Astrocyte (in vitro differentiated cells and primary cell): ENCODE results near the gene SSBP3. TPM values are rescaled to one million over a fixed set of nuclear protein-coding genes. Genes with fewer than 3 reads are reported as not detected.

Experiments used
- DNase-seq: peaks from one replicate; pipeline ENCODE4 v3.0.0-alpha.2; 2010; ENCODE audit warnings: low read depth
- FAIRE-seq: peaks from 2 replicates; lab custom pipeline; 2011; peaks lifted over from hg19 to GRCh38; lab: Jason Lieb, UNC
- H2AFZ ChIP-seq: 2 replicates; pipeline ENCODE4 v1.6.0; 2012; ENCODE audit warnings: low read depth, low read length, inconsistent platforms
- H3K27ac ChIP-seq: 2 replicates; pipeline ENCODE4 v1.5.1; 2011; ENCODE audit warnings: low read depth, low read length, inconsistent platforms
- H3K27me3 ChIP-seq: 2 replicates; pipeline ENCODE4 v1.6.0; 2011; ENCODE audit warnings: low read length, inconsistent platforms; ENCODE audit not compliant: insufficient read depth
- H3K36me3 ChIP-seq: 2 replicates; pipeline ENCODE4 v1.5.1; 2011; ENCODE audit warnings: low read length, inconsistent platforms; ENCODE audit not compliant: insufficient read depth
- H3K4me1 ChIP-seq: 2 replicates; pipeline ENCODE4 v1.5.1; 2011; ENCODE audit warnings: low read length, inconsistent platforms; ENCODE audit not compliant: insufficient read depth
- H3K4me2 ChIP-seq: 2 replicates; pipeline ENCODE4 v1.6.0; 2012; ENCODE audit warnings: low read length, inconsistent platforms
- H3K4me3 ChIP-seq: 2 replicates; pipeline ENCODE4 v1.5.1; 2011; ENCODE audit warnings: low read depth, mild to moderate bottlenecking, low read length, inconsistent platforms; ENCODE audit not compliant: insufficient read depth
- H3K79me2 ChIP-seq: 2 replicates; pipeline ENCODE4 v1.6.0; 2012; ENCODE audit warnings: mild to moderate bottlenecking, low read length, inconsistent platforms; ENCODE audit not compliant: insufficient read depth
- H3K9ac ChIP-seq: 2 replicates; pipeline ENCODE4 v1.6.0; 2012; ENCODE audit warnings: mild to moderate bottlenecking, low read length, inconsistent platforms
- H3K9me3 ChIP-seq: 2 replicates; pipeline ENCODE4 v1.5.1; 2012; ENCODE audit warnings: low read depth, mild to moderate bottlenecking, low read length, inconsistent platforms; ENCODE audit not compliant: insufficient read depth
- H4K20me1 ChIP-seq: 2 replicates; pipeline ENCODE4 v1.6.0; 2012; ENCODE audit warnings: low read length, inconsistent platforms; ENCODE audit not compliant: insufficient read depth
- H3K27ac Mint-ChIP-seq: one replicate; pipeline ENCODE4 v1.8.0; 2021; ENCODE audit warnings: mild to moderate bottlenecking, mixed read lengths; ENCODE audit not compliant: unreplicated experiment
- H3K27me3 Mint-ChIP-seq: one replicate; pipeline ENCODE4 v1.8.0; 2021; ENCODE audit warnings: low read depth, mixed read lengths; ENCODE audit not compliant: unreplicated experiment
- H3K36me3 Mint-ChIP-seq: one replicate; pipeline ENCODE4 v1.8.0; 2021; ENCODE audit warnings: low read depth, mixed read lengths; ENCODE audit not compliant: unreplicated experiment
- H3K4me1 Mint-ChIP-seq: one replicate; pipeline ENCODE4 v1.8.0; 2021; ENCODE audit warnings: low read depth, mixed read lengths; ENCODE audit not compliant: unreplicated experiment
- H3K4me3 Mint-ChIP-seq: one replicate; pipeline ENCODE4 v1.8.0; 2021; ENCODE audit warnings: mild to moderate bottlenecking, moderate library complexity, mixed read lengths; ENCODE audit not compliant: unreplicated experiment
- H3K9me3 Mint-ChIP-seq: one replicate; pipeline ENCODE4 v1.8.0; 2021; ENCODE audit warnings: mild to moderate bottlenecking, mixed read lengths; ENCODE audit not compliant: unreplicated experiment
- CTCF ChIP-seq: IDR thresholded peaks from 2 replicates; pipeline ENCODE4 v1.5.1; 2011; ENCODE audit warnings: low read depth, mild to moderate bottlenecking, inconsistent platforms, low read length, moderate library complexity; ENCODE audit not compliant: insufficient read depth
- EZH2 ChIP-seq: IDR thresholded peaks from 2 replicates; pipeline ENCODE4 v1.6.1; 2012; ENCODE audit warnings: mild to moderate bottlenecking, low read length, inconsistent platforms; ENCODE audit not compliant: insufficient read depth
- total RNA-seq: library from RNA; stranded (reverse); gene quantifications from 2 replicates; pipeline ENCODE4 v1.2.1, GENCODE V29; 2021

The SSBP3 gene
- total RNA-seq, 1 donor from 2014 or later: 89.8 TPM

GRCh38 chr1:54227091-54227602 is 179.0 kb downstream of the SSBP3 start:
- TF ChIP-seq CTCF: no peak
- no peak for TF ChIP-seq EZH2
- Mint-ChIP-seq H3K27me3 (no peaks in the 10 kb centered on the region), H3K36me3 (peaks cover 22% of the 10 kb centered on the region), H3K4me1 (peaks cover 41% of the 10 kb centered on the region), H3K9me3 (no peaks in the 10 kb centered on the region), H3K4me3 (no peak overlapping the region), H3K27ac (no peak overlapping the region)
- Histone ChIP-seq H4K20me1 (peaks cover 6% of the 10 kb centered on the region), H3K4me1 (peaks cover 22% of the 10 kb centered on the region), H3K27ac (no peak overlapping the region), H3K27me3 (no peaks in the 10 kb centered on the region), H3K9me3 (no peaks in the 10 kb centered on the region), H3K9ac (no peak overlapping the region), H3K4me3 (no peak overlapping the region), H3K79me2 (no peaks in the 10 kb centered on the region), H3K4me2 (peak overlapping the region; percentile 37), H2AFZ (no peak overlapping the region), H3K36me3 (peaks cover 2% of the 10 kb centered on the region)
- DNase-seq (peak; percentile 59), FAIRE-seq (no peak)

- DNase-seq: no peak
- peaks cover 22% of the 10 kb centered on the region for H3K4me1 ChIP-seq
- Mint-ChIP-seq H3K4me3 (no peak overlapping the region), H3K4me1 (peaks cover 41% of the 10 kb centered on the region), H3K27me3 (no peaks in the 10 kb centered on the region), H3K9me3 (no peaks in the 10 kb centered on the region), H3K27ac (no peak overlapping the region), H3K36me3 (peaks cover 17% of the 10 kb centered on the region)
- H3K4me2 ChIP-seq: no peak overlapping the region
- TF ChIP-seq CTCF (no peak), EZH2 (no peak)
- H3K9ac ChIP-seq: no peak overlapping the region
- H3K36me3 ChIP-seq: no peaks in the 10 kb centered on the region
- H3K79me2 ChIP-seq: no peaks in the 10 kb centered on the region
- H4K20me1 ChIP-seq: peaks cover 6% of the 10 kb centered on the region
- H2AFZ ChIP-seq: no peak overlapping the region
- no peaks in the 10 kb centered on the region for H3K9me3 ChIP-seq
- no peak overlapping the region for H3K4me3 ChIP-seq
- no peak for FAIRE-seq
- H3K27ac ChIP-seq: no peak overlapping the region
- H3K27me3 ChIP-seq: no peaks in the 10 kb centered on the region
Measured at GRCh38 chr1:54225986-54226559, 180.1 kb downstream of the SSBP3 start.

- no peaks in the 10 kb centered on the region for H3K27me3 ChIP-seq
- H3K4me1 ChIP-seq: peaks cover 23% of the 10 kb centered on the region
- H3K27ac Mint-ChIP-seq: no peak overlapping the region
- H3K27me3 Mint-ChIP-seq: no peaks in the 10 kb centered on the region
- H3K36me3 ChIP-seq: no peaks in the 10 kb centered on the region
- TF ChIP-seq EZH2 (no peak), CTCF (no peak)
- peaks cover 37% of the 10 kb centered on the region for H3K4me1 Mint-ChIP-seq
- H3K9ac ChIP-seq: no peak overlapping the region
- H2AFZ ChIP-seq: no peak overlapping the region
- no peak for DNase-seq
- no peak overlapping the region for H3K4me3 Mint-ChIP-seq
- H3K36me3 Mint-ChIP-seq: peaks cover 16% of the 10 kb centered on the region
- FAIRE-seq: no peak
- H3K9me3 Mint-ChIP-seq: no peaks in the 10 kb centered on the region
- H4K20me1 ChIP-seq: peaks cover 9% of the 10 kb centered on the region
- no peak overlapping the region for H3K27ac ChIP-seq
- no peaks in the 10 kb centered on the region for H3K79me2 ChIP-seq
- no peak overlapping the region for H3K4me2 ChIP-seq
- H3K4me3 ChIP-seq: no peak overlapping the region
- H3K9me3 ChIP-seq: no peaks in the 10 kb centered on the region
Measured at GRCh38 chr1:54225378-54225777, 180.8 kb downstream of the SSBP3 start.
